Measurements from ENCODE around the gene TMPRSS7. TPM values are rescaled to one million over a fixed set of nuclear protein-coding genes. Genes with fewer than 3 reads are reported as not detected.

TMPRSS7 gene
- polyA plus RNA-seq, 1 donor (not counting 4 experiments of a cell fraction or from before 2014, with no cell fraction given): 0.18 TPM

DNA sequence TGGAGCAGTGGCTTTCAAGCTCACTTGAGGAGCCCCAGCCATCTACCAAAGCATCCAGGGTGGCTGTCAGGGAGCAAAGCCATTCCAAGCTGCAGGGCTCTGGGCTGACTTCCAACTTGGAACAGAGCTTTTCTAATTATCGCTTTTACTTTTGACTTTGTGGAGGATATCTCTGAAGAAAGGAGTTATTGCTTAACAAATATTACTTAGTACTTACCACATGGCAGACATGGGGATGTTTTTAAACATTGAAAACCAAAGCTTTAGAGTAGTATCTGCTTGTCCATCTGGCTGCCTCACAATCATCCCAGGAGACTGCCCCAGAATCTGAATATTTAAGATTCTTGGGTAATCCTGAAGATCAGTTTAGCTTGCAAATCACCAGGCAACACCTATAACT lies 26.9 kb upstream of the TMPRSS7 start:
- H3K4me3 ChIP-seq (ENCODE audit: control insufficient read depth in 2 of 3, extremely low read depth in 1 of 3, insufficient read depth in 2 of 3, low read depth in 1 of 3, low read length in 3 of 3): no peak overlapping the region
- no peaks in the 10 kb centered on the region for H3K79me2 ChIP-seq (ENCODE audit: control insufficient read depth, insufficient read depth, low read length)
- FAIRE-seq (no peak), DNase-seq (ENCODE audit: low read depth, low spot score) (no peak)
- dilution Hi-C loops (cut with MboI; ENCODE audit: extremely low pct_ligation_motif_present, low sequenced_read_pairs): no loop called here
- H3K27me3 ChIP-seq (ENCODE audit: control insufficient read depth, extremely low read depth, insufficient read depth, low read length): no peaks in the 10 kb centered on the region
- peaks cover 33% of the 10 kb centered on the region for H3K4me1 ChIP-seq (ENCODE audit: control insufficient read depth, extremely low read depth, insufficient read depth, low read length)
- H3K27ac ChIP-seq (ENCODE audit: control insufficient read depth, insufficient read depth, low read length): no peak overlapping the region
- H3K4me2 ChIP-seq (ENCODE audit: control insufficient read depth, extremely low read depth, insufficient read depth, low read depth, low read length): no peak overlapping the region
- no peaks in the 10 kb centered on the region for H3K9me1 ChIP-seq (ENCODE audit: control insufficient read depth, extremely low read depth, insufficient read depth, low read length)
- H3K9ac ChIP-seq (ENCODE audit: control insufficient read depth, extremely low read depth, insufficient read depth, low read length): no peak overlapping the region
- H3K9me3 ChIP-seq (ENCODE audit: control insufficient read depth, low read depth, low read length): no peaks in the 10 kb centered on the region
- TF ChIP-seq, protein P1, sequence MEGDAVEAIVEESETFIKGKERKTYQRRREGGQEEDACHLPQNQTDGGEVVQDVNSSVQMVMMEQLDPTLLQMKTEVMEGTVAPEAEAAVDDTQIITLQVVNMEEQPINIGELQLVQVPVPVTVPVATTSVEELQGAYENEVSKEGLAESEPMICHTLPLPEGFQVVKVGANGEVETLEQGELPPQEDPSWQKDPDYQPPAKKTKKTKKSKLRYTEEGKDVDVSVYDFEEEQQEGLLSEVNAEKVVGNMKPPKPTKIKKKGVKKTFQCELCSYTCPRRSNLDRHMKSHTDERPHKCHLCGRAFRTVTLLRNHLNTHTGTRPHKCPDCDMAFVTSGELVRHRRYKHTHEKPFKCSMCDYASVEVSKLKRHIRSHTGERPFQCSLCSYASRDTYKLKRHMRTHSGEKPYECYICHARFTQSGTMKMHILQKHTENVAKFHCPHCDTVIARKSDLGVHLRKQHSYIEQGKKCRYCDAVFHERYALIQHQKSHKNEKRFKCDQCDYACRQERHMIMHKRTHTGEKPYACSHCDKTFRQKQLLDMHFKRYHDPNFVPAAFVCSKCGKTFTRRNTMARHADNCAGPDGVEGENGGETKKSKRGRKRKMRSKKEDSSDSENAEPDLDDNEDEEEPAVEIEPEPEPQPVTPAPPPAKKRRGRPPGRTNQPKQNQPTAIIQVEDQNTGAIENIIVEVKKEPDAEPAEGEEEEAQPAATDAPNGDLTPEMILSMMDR (optimal IDR thresholded peaks at IDR 0.05 in 1 of 3, IDR thresholded peaks at IDR 0.05 in 1 of 3, conservative IDR thresholded peaks at IDR 0.05 in 1 of 3; ENCODE audit: extremely low read depth in 1 of 3, insufficient read depth in 2 of 3, low read length in 3 of 3): no peak
- no peak for TF ChIP-seq EZH2 (IDR thresholded peaks at IDR 0.05; ENCODE audit: low read length)
- H4K20me1 ChIP-seq (ENCODE audit: control insufficient read depth, extremely low read depth, insufficient read depth, low read length): no peaks in the 10 kb centered on the region
- no peaks in the 10 kb centered on the region for H3K36me3 ChIP-seq (ENCODE audit: control insufficient read depth in 2 of 2, extremely low read depth in 1 of 2, insufficient read depth in 2 of 2, low read length in 2 of 2)
- no peak overlapping the region for H2AFZ ChIP-seq (ENCODE audit: control insufficient read depth, low read length)

GRCh38 chr3:112009670-112010069 lies 24.9 kb upstream of the TMPRSS7 start:
- no peak overlapping the region for H3K27ac ChIP-seq (ENCODE audit: control insufficient read depth, insufficient read depth, low read length)
- no peak overlapping the region for H3K4me2 ChIP-seq (ENCODE audit: control insufficient read depth, extremely low read depth, insufficient read depth, low read depth, low read length)
- H3K79me2 ChIP-seq (ENCODE audit: control insufficient read depth, insufficient read depth, low read length): no peaks in the 10 kb centered on the region
- TF ChIP-seq, protein P1 (optimal IDR thresholded peaks at IDR 0.05 in 1 of 3, IDR thresholded peaks at IDR 0.05 in 1 of 3, conservative IDR thresholded peaks at IDR 0.05 in 1 of 3; ENCODE audit: extremely low read depth in 1 of 3, insufficient read depth in 2 of 3, low read length in 3 of 3): no peak
- no peak for TF ChIP-seq EZH2 (IDR thresholded peaks at IDR 0.05; ENCODE audit: low read length)
- H3K4me3 ChIP-seq (ENCODE audit: control insufficient read depth in 2 of 3, extremely low read depth in 1 of 3, insufficient read depth in 2 of 3, low read depth in 1 of 3, low read length in 3 of 3): no peak overlapping the region
- H3K36me3 ChIP-seq (ENCODE audit: control insufficient read depth in 2 of 2, extremely low read depth in 1 of 2, insufficient read depth in 2 of 2, low read length in 2 of 2): no peaks in the 10 kb centered on the region
- DNase-seq (ENCODE audit: low read depth, low spot score): no peak
- no peaks in the 10 kb centered on the region for H3K9me3 ChIP-seq (ENCODE audit: control insufficient read depth, low read depth, low read length)
- H4K20me1 ChIP-seq (ENCODE audit: control insufficient read depth, extremely low read depth, insufficient read depth, low read length): no peaks in the 10 kb centered on the region
- no peaks in the 10 kb centered on the region for H3K27me3 ChIP-seq (ENCODE audit: control insufficient read depth, extremely low read depth, insufficient read depth, low read length)
- H2AFZ ChIP-seq (ENCODE audit: control insufficient read depth, low read length): no peak overlapping the region
- H3K4me1 ChIP-seq (ENCODE audit: control insufficient read depth, extremely low read depth, insufficient read depth, low read length): peaks cover 16% of the 10 kb centered on the region
- H3K9me1 ChIP-seq (ENCODE audit: control insufficient read depth, extremely low read depth, insufficient read depth, low read length): no peaks in the 10 kb centered on the region
- dilution Hi-C loops (cut with MboI; ENCODE audit: extremely low pct_ligation_motif_present, low sequenced_read_pairs): no loop called here
- no peak overlapping the region for H3K9ac ChIP-seq (ENCODE audit: control insufficient read depth, extremely low read depth, insufficient read depth, low read length)
- FAIRE-seq: no peak
